Mesothelial cell of epicardium (in vitro differentiated cells): Measurements from ENCODE around the gene STRIP1. TPM values are rescaled to one million over a fixed set of nuclear protein-coding genes. Genes with fewer than 3 reads are reported as not detected.

Experiments used
- DNase-seq, 2 experiments: peaks; one replicate each; pipeline ENCODE4 v3.0.0; 2021; ENCODE audit warnings: low spot score in 2 of 2; ENCODE audit not compliant: unreplicated experiment in 2 of 2
- H3K27ac Mint-ChIP-seq: 2 replicates; pipeline ENCODE4 v1.8.0; 2021; ENCODE audit warnings: mixed read lengths
- H3K27me3 Mint-ChIP-seq: 2 replicates; pipeline ENCODE4 v1.8.0; 2021; ENCODE audit warnings: low read depth, mixed read lengths
- H3K36me3 Mint-ChIP-seq: 2 replicates; pipeline ENCODE4 v1.8.0; 2021; ENCODE audit warnings: mixed read lengths
- H3K4me1 Mint-ChIP-seq: 2 replicates; pipeline ENCODE4 v1.8.0; 2021; ENCODE audit warnings: mixed read lengths
- H3K4me3 Mint-ChIP-seq: 2 replicates; pipeline ENCODE4 v1.8.0; 2021; ENCODE audit warnings: mild to moderate bottlenecking, moderate library complexity, mixed read lengths
- H3K9me3 Mint-ChIP-seq: 2 replicates; pipeline ENCODE4 v1.8.0; 2021; ENCODE audit warnings: mixed read lengths
- total RNA-seq: library from RNA; stranded (reverse); gene quantifications from 3 replicates; pipeline ENCODE4 v1.2.1, GENCODE V29; 2021
- TF ChIP-seq, protein P1 (sequence below): fragments of 200-600 bp; sonication (generic); IDR thresholded peaks from one replicate; pipeline ENCODE4 v1.5.0; 2021; ENCODE audit warnings: antibody characterized with exemption; ENCODE audit not compliant: unreplicated experiment

Gene STRIP1
- total RNA-seq, 1 donor from 2014 or later: 96.0 TPM

DNA sequence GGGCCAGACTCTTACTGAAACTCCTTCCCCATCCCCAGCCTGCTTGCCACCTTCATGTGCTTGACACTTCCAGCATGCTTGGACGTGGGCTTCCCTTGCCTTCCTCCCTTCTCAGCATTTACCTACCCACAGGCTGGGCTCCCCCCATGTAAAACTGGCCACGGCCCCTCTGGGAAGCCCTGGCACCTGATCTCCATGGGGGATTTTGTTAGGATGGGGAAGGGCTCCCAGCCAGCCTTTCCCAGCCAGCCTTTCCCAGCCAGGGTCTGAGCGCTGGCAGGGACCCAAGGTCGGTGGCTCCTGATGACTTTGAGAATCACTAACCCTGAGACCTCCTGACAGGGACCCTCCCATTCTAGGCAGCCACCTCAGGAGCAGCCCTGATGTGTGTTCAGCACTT lies 29.4 kb downstream of the STRIP1 start:
- peaks cover 5% of the 10 kb centered on the region for H3K27me3 Mint-ChIP-seq
- peak overlapping the region; percentile 91 for H3K27ac Mint-ChIP-seq
- H3K4me1 Mint-ChIP-seq: peaks cover 86% of the 10 kb centered on the region
- DNase-seq: no peak
- peaks cover 34% of the 10 kb centered on the region for H3K36me3 Mint-ChIP-seq
- peak overlapping the region; percentile 39 for H3K4me3 Mint-ChIP-seq
- TF ChIP-seq, protein P1, sequence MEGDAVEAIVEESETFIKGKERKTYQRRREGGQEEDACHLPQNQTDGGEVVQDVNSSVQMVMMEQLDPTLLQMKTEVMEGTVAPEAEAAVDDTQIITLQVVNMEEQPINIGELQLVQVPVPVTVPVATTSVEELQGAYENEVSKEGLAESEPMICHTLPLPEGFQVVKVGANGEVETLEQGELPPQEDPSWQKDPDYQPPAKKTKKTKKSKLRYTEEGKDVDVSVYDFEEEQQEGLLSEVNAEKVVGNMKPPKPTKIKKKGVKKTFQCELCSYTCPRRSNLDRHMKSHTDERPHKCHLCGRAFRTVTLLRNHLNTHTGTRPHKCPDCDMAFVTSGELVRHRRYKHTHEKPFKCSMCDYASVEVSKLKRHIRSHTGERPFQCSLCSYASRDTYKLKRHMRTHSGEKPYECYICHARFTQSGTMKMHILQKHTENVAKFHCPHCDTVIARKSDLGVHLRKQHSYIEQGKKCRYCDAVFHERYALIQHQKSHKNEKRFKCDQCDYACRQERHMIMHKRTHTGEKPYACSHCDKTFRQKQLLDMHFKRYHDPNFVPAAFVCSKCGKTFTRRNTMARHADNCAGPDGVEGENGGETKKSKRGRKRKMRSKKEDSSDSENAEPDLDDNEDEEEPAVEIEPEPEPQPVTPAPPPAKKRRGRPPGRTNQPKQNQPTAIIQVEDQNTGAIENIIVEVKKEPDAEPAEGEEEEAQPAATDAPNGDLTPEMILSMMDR: no peak
- no peaks in the 10 kb centered on the region for H3K9me3 Mint-ChIP-seq

DNA sequence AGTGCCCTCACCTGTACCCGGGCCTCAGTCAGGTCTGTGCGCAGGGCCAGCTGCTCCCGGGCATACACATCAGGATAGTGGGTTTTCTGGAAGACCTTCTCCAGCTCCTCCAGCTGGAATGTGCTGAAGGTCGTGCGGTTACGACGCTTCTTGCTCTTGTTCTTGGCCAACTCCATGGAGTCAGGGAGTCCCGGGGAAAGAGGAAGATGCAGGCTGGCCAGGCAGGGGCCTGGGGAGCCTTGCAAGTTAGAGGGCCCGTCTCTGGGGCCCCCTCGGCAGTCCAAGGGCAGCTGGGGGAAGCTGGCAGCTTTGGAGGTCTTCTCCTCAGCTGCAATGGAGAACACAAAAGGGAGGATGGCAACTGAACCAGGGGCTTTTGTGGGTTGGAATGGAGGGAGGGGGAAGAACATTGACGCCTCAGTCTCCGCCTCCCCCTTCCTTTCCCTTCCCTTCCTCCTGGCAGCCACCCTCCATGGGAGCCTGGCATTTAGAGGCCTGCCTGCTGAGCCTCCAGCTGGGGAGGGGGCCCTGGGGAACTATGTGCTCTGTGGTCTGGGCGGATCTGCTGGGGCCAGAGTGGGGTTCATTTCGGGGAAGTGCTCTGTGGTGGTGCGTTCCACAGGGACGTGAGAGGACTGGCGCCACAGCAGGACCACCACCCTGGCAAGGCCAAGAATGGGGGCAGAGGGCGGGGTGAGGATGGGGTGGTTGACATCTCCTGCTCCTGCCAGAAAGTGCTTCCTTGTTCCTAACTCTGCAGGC lies 30.3 kb downstream of the STRIP1 start:
- H3K36me3 Mint-ChIP-seq: peaks cover 32% of the 10 kb centered on the region
- H3K4me1 Mint-ChIP-seq: peaks cover 77% of the 10 kb centered on the region
- peaks cover 5% of the 10 kb centered on the region for H3K27me3 Mint-ChIP-seq
- H3K4me3 Mint-ChIP-seq: peak overlapping the region; percentile 36
- no peaks in the 10 kb centered on the region for H3K9me3 Mint-ChIP-seq
- TF ChIP-seq, protein P1: no peak
- no peak for DNase-seq
- peak overlapping the region; percentile 84 for H3K27ac Mint-ChIP-seq

DNA sequence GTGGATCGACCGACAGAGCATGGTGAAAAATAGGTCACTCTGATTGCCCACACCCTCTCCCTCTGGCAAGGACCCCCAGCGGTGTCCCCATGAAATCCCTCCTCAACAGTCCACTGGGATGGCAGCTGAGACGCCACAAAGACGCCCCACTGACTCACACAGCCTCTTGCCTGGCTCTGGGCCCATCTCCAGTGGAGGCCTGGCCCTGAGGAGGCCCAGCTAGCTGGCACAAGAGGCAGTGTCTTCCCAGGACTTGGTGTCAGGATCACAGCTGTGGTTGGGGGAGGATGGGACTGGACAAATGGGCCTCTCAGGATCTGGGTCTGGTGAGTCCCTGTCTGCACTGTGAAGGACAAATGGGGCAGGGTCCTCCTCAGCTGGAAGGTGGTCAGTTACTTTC lies 31.4 kb downstream of the STRIP1 start:
- peaks cover 26% of the 10 kb centered on the region for H3K36me3 Mint-ChIP-seq
- peaks cover 5% of the 10 kb centered on the region for H3K27me3 Mint-ChIP-seq
- H3K4me1 Mint-ChIP-seq: peaks cover 72% of the 10 kb centered on the region
- no peak for DNase-seq
- H3K9me3 Mint-ChIP-seq: no peaks in the 10 kb centered on the region
- peak overlapping the region; percentile 57 for H3K4me3 Mint-ChIP-seq
- TF ChIP-seq, protein P1: no peak
- H3K27ac Mint-ChIP-seq: peak overlapping the region; percentile 84

- Mint-ChIP-seq H3K4me3 (peak overlapping the region; percentile 85), H3K27me3 (peaks cover 5% of the 10 kb centered on the region), H3K4me1 (peaks cover 73% of the 10 kb centered on the region), H3K36me3 (peaks cover 21% of the 10 kb centered on the region), H3K9me3 (no peaks in the 10 kb centered on the region), H3K27ac (peak overlapping the region; percentile 98)
- TF ChIP-seq, protein P1: no peak
- DNase-seq: peak in 1 of 2 experiments; percentile 45
These were observed 33.1 kb downstream of the STRIP1 start for GRCh38 chr1:110067479-110067892.

GRCh38 chr1:110067893-110068645 lies 33.6 kb downstream of the STRIP1 start:
- DNase-seq: peak in 1 of 2 experiments; percentile 60
- peaks cover 21% of the 10 kb centered on the region for H3K36me3 Mint-ChIP-seq

More at GRCh38 chr1:110067893-110068645, 33.6 kb downstream of the STRIP1 start:
- Mint-ChIP-seq H3K27me3 (peaks cover 5% of the 10 kb centered on the region), H3K9me3 (no peaks in the 10 kb centered on the region), H3K4me1 (peaks cover 72% of the 10 kb centered on the region), H3K4me3 (peak overlapping the region; percentile 85), H3K27ac (peak overlapping the region; percentile 98)
- TF ChIP-seq, protein P1: no peak
